ENCODE measurements around the gene ARAF. TPM values are rescaled to one million over a fixed set of nuclear protein-coding genes. Genes with fewer than 3 reads are reported as not detected.

ARAF gene
- polyA plus RNA-seq, 1 donor from 2014 or later = 25.0 TPM

- H3K36me3 ChIP-seq (ENCODE audit: insufficient read depth, low read length) = no peaks in the 10 kb centered on the region
- no peaks in the 10 kb centered on the region for H3F3A ChIP-seq (ENCODE audit: insufficient read depth, low read length, poor library complexity, severe bottlenecking)
- no peak overlapping the region for H3K4me2 ChIP-seq (ENCODE audit: low read length)
- no peaks in the 10 kb centered on the region for H3K9me2 ChIP-seq (ENCODE audit: insufficient read depth, low read length)
- H3K4me3 ChIP-seq (ENCODE audit: low read length) = no peak overlapping the region
- no peak overlapping the region for H2AFZ ChIP-seq (ENCODE audit: low read depth, low read length)
- no peak overlapping the region for H3K27ac ChIP-seq (ENCODE audit: low read length)
- H3K27me3 ChIP-seq (ENCODE audit: insufficient read depth, low read depth, low read length) = no peaks in the 10 kb centered on the region
- no peaks in the 10 kb centered on the region for H3K79me2 ChIP-seq (replicated peaks; ENCODE audit: insufficient read depth, low read length)
- H3K9ac ChIP-seq (ENCODE audit: low read length) = no peak overlapping the region
- H3K9me3 ChIP-seq (ENCODE audit: low read length) = no peaks in the 10 kb centered on the region
- no peaks in the 10 kb centered on the region for H4K20me1 ChIP-seq (ENCODE audit: insufficient read depth)
- TF ChIP-seq EP300 (conservative IDR thresholded peaks at IDR 0.05; ENCODE audit: poor library complexity, severe bottlenecking) (no peak), MXI1 (conservative IDR thresholded peaks at IDR 0.05; ENCODE audit: poor library complexity, severe bottlenecking) (no peak), SMC3 (conservative IDR thresholded peaks at IDR 0.05; ENCODE audit: poor library complexity) (no peak), POLR2AphosphoS5 (IDR thresholded peaks at IDR 0.05) (no peak), CTCF (IDR thresholded peaks at IDR 0.05; ENCODE audit: poor library complexity, severe bottlenecking) (no peak), RAD21 (conservative IDR thresholded peaks at IDR 0.05) (no peak), REST (IDR thresholded peaks at IDR 0.05; ENCODE audit: borderline replicate concordance) (no peak), EZH2 (IDR thresholded peaks at IDR 0.05; ENCODE audit: borderline replicate concordance, insufficient read depth, low read length, poor library complexity, severe bottlenecking) (no peak), TAF1 (IDR thresholded peaks at IDR 0.05; ENCODE audit: low read depth) (no peak)
Observed at GRCh38 chrX:47593522-47593921, 32.5 kb downstream of the ARAF start.

DNA sequence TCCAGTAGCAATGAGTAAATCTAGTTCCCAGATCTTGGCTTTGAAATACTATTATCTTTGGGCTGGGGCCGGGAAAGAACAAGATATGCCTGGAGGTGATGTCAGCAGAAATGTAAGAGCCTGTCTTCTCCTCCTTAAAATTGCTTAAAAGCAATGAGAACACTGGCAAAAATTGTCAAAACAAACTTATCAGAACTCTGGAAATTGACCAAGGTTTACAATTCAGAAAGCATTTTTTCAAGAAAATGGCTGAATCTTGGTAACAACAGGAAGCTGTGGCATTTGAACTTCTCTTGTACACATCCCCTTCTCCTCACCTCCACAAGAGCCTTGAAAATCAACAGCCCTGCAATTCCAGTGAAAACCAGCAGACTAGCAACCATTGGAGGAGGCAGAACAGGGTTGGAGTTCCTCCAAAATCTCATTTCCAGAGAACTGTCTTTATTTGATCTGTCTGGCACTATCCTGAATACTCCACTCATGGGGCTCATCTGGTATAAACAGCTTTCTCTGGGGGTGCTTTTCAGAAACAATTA is 34.8 kb downstream of the ARAF start:
- no peaks in the 10 kb centered on the region for H3F3A ChIP-seq (ENCODE audit: insufficient read depth, low read length, poor library complexity, severe bottlenecking)
- TF ChIP-seq MXI1 (conservative IDR thresholded peaks at IDR 0.05; ENCODE audit: poor library complexity, severe bottlenecking) = no peak
- no peak for TF ChIP-seq RAD21 (conservative IDR thresholded peaks at IDR 0.05)
- TF ChIP-seq EZH2 (IDR thresholded peaks at IDR 0.05; ENCODE audit: borderline replicate concordance, insufficient read depth, low read length, poor library complexity, severe bottlenecking) = no peak
- no peak for TF ChIP-seq EP300 (conservative IDR thresholded peaks at IDR 0.05; ENCODE audit: poor library complexity, severe bottlenecking)
- no peak for TF ChIP-seq REST (IDR thresholded peaks at IDR 0.05; ENCODE audit: borderline replicate concordance)
- TF ChIP-seq POLR2AphosphoS5 (IDR thresholded peaks at IDR 0.05) = no peak
- no peak for TF ChIP-seq TAF1 (IDR thresholded peaks at IDR 0.05; ENCODE audit: low read depth)
- no peak overlapping the region for H3K27ac ChIP-seq (ENCODE audit: low read length)
- H3K36me3 ChIP-seq (ENCODE audit: insufficient read depth, low read length) = no peaks in the 10 kb centered on the region
- H3K9me2 ChIP-seq (ENCODE audit: insufficient read depth, low read length) = no peaks in the 10 kb centered on the region
- no peak overlapping the region for H3K4me3 ChIP-seq (ENCODE audit: low read length)
- H3K79me2 ChIP-seq (replicated peaks; ENCODE audit: insufficient read depth, low read length) = no peaks in the 10 kb centered on the region
- H2AFZ ChIP-seq (ENCODE audit: low read depth, low read length) = no peak overlapping the region
- H3K27me3 ChIP-seq (ENCODE audit: insufficient read depth, low read depth, low read length) = no peaks in the 10 kb centered on the region
- no peak overlapping the region for H3K4me2 ChIP-seq (ENCODE audit: low read length)
- no peaks in the 10 kb centered on the region for H3K9me3 ChIP-seq (ENCODE audit: low read length)
- no peak overlapping the region for H3K9ac ChIP-seq (ENCODE audit: low read length)
- no peaks in the 10 kb centered on the region for H4K20me1 ChIP-seq (ENCODE audit: insufficient read depth)

Measured in neural cell (in vitro differentiated cells).